ENCODE measurements around the gene B3GNT5.

The B3GNT5 gene

DNA sequence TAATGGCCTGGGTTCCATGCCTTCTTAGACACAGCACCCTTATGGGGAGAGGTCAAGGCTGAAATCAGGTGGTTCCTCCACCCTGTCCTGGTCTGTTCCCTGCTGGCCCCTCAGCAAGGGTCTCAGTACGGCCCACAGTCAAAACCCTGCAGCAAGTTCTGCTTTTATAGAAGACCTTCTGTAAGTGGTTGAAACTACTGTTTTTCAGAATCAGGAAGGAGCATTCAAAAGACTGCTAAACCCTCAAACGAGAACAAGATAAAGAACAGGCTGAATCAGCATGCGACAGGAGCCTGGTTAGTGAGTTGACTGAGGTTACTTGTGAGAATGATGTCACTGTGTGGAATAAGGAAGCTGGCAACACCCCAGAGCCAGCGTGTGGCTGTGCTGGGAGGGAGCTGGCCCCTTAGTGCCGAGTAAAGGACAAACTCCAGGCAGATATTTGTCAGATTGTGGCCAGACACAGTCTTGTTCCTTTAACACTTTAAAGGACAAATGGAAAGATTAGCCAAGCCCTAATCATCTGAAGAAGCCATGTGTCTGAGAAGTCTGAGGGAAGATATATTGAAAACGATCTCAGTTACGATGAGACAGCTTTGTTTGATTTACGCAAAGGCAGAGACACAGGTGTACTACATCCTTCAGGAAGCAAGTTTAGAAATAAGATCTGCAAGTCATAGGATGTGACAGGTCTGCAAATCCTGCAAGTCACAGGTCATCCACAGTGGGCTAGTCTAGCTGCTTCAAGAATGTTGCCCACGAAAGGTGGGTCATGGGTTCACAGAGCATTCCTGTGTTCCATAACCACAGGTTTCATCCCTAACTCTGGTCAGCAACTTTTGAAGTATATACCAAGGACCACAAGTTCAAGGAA is 54.0 kb downstream of the B3GNT5 start (continued):
- TF ChIP-seq, protein P1, sequence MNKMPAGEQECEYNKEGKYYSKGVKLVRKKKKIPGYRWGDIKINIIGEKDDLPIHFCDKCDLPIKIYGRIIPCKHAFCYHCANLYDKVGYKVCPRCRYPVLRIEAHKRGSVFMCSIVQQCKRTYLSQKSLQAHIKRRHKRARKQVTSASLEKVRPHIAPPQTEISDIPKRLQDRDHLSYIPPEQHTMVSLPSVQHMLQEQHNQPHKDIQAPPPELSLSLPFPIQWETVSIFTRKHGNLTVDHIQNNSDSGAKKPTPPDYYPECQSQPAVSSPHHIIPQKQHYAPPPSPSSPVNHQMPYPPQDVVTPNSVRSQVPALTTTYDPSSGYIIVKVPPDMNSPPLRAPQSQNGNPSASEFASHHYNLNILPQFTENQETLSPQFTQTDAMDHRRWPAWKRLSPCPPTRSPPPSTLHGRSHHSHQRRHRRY (tag by site-specific recombination; IDR thresholded peaks at IDR 0.05), result no peak
- no peak for TF ChIP-seq ZNF544 (tag by site-specific recombination; IDR thresholded peaks at IDR 0.05)
- no peak for TF ChIP-seq ZNF561 (tag by site-specific recombination; IDR thresholded peaks at IDR 0.05; ENCODE audit: borderline replicate concordance)
- peak; percentile 77 for TF ChIP-seq ZNF629 (tag by site-specific recombination; IDR thresholded peaks at IDR 0.05)
- no peak for TF ChIP-seq ZNF174 (tag by site-specific recombination; IDR thresholded peaks at IDR 0.05)
- TF ChIP-seq ZNF707 (tag by site-specific recombination; IDR thresholded peaks at IDR 0.05), result no peak
- no peak for TF ChIP-seq SP7 (tag by site-specific recombination; IDR thresholded peaks at IDR 0.05)
- no peak for TF ChIP-seq KLF8 (tag by site-specific recombination; IDR thresholded peaks at IDR 0.05)
- TF ChIP-seq REPIN1 (tag by site-specific recombination; IDR thresholded peaks at IDR 0.05; ENCODE audit: low read depth), result no peak
- peak; percentile 66; the same call in 1 of the 2 replicates for TF ChIP-seq SCRT2 (tag by site-specific recombination; IDR thresholded peaks at IDR 0.05)
- no peak for TF ChIP-seq WT1 (tag by site-specific recombination; IDR thresholded peaks at IDR 0.05)
- TF ChIP-seq ZSCAN23 (tag by site-specific recombination; IDR thresholded peaks at IDR 0.05), result no peak
- no peak for TF ChIP-seq HOXA7 (CRISPR knock-in tag; IDR thresholded peaks at IDR 0.05; ENCODE audit: borderline replicate concordance)
- TF ChIP-seq ZNF239 (tag by site-specific recombination; IDR thresholded peaks at IDR 0.05), result no peak
- TF ChIP-seq ZNF433 (tag by site-specific recombination; IDR thresholded peaks at IDR 0.05; ENCODE audit: low read depth), result no peak
- TF ChIP-seq, protein P2, sequence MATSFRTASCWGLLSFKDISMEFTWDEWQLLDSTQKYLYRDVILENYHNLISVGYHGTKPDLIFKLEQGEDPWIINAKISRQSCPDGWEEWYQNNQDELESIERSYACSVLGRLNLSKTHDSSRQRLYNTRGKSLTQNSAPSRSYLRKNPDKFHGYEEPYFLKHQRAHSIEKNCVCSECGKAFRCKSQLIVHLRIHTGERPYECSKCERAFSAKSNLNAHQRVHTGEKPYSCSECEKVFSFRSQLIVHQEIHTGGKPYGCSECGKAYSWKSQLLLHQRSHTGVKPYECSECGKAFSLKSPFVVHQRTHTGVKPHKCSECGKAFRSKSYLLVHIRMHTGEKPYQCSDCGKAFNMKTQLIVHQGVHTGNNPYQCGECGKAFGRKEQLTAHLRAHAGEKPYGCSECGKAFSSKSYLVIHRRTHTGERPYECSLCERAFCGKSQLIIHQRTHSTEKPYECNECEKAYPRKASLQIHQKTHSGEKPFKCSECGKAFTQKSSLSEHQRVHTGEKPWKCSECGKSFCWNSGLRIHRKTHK (tag by site-specific recombination; IDR thresholded peaks at IDR 0.05), result no peak
- TF ChIP-seq ZNF292 (tag by site-specific recombination; IDR thresholded peaks at IDR 0.05; ENCODE audit: borderline replicate concordance, low read depth), result no peak
- TF ChIP-seq GLIS2 (tag by site-specific recombination; IDR thresholded peaks at IDR 0.05), result peak; percentile 26; the same call in 1 of the 2 replicates
- TF ChIP-seq ZNF391 (tag by site-specific recombination; IDR thresholded peaks at IDR 0.05; ENCODE audit: borderline replicate concordance, low read depth), result no peak
- TF ChIP-seq, protein P3, sequence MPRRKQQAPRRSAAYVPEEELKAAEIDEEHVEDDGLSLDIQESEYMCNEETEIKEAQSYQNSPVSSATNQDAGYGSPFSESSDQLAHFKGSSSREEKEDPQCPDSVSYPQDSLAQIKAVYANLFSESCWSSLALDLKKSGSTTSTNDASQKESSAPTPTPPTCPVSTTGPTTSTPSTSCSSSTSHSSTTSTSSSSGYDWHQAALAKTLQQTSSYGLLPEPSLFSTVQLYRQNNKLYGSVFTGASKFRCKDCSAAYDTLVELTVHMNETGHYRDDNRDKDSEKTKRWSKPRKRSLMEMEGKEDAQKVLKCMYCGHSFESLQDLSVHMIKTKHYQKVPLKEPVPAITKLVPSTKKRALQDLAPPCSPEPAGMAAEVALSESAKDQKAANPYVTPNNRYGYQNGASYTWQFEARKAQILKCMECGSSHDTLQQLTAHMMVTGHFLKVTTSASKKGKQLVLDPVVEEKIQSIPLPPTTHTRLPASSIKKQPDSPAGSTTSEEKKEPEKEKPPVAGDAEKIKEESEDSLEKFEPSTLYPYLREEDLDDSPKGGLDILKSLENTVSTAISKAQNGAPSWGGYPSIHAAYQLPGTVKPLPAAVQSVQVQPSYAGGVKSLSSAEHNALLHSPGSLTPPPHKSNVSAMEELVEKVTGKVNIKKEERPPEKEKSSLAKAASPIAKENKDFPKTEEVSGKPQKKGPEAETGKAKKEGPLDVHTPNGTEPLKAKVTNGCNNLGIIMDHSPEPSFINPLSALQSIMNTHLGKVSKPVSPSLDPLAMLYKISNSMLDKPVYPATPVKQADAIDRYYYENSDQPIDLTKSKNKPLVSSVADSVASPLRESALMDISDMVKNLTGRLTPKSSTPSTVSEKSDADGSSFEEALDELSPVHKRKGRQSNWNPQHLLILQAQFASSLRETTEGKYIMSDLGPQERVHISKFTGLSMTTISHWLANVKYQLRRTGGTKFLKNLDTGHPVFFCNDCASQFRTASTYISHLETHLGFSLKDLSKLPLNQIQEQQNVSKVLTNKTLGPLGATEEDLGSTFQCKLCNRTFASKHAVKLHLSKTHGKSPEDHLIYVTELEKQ (tag by site-specific recombination; IDR thresholded peaks at IDR 0.05; ENCODE audit: borderline replicate concordance), result no peak
- no peak for TF ChIP-seq ZNF555 (tag by site-specific recombination; conservative IDR thresholded peaks at IDR 0.05)
- 0 out of 2 replicates have a peak, but pooled peaks have one; percentile 31 for TF ChIP-seq ZBTB17 (tag by site-specific recombination; IDR thresholded peaks at IDR 0.05)
- TF ChIP-seq, protein P4, sequence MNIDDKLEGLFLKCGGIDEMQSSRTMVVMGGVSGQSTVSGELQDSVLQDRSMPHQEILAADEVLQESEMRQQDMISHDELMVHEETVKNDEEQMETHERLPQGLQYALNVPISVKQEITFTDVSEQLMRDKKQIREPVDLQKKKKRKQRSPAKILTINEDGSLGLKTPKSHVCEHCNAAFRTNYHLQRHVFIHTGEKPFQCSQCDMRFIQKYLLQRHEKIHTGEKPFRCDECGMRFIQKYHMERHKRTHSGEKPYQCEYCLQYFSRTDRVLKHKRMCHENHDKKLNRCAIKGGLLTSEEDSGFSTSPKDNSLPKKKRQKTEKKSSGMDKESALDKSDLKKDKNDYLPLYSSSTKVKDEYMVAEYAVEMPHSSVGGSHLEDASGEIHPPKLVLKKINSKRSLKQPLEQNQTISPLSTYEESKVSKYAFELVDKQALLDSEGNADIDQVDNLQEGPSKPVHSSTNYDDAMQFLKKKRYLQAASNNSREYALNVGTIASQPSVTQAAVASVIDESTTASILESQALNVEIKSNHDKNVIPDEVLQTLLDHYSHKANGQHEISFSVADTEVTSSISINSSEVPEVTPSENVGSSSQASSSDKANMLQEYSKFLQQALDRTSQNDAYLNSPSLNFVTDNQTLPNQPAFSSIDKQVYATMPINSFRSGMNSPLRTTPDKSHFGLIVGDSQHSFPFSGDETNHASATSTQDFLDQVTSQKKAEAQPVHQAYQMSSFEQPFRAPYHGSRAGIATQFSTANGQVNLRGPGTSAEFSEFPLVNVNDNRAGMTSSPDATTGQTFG (tag by site-specific recombination; IDR thresholded peaks at IDR 0.05; ENCODE audit: borderline replicate concordance), result no peak
- no peak for TF ChIP-seq ZNF624 (tag by site-specific recombination; IDR thresholded peaks at IDR 0.05)
- TF ChIP-seq, protein P5, sequence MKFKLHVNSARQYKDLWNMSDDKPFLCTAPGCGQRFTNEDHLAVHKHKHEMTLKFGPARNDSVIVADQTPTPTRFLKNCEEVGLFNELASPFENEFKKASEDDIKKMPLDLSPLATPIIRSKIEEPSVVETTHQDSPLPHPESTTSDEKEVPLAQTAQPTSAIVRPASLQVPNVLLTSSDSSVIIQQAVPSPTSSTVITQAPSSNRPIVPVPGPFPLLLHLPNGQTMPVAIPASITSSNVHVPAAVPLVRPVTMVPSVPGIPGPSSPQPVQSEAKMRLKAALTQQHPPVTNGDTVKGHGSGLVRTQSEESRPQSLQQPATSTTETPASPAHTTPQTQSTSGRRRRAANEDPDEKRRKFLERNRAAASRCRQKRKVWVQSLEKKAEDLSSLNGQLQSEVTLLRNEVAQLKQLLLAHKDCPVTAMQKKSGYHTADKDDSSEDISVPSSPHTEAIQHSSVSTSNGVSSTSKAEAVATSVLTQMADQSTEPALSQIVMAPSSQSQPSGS (tag by site-specific recombination; IDR thresholded peaks at IDR 0.05; ENCODE audit: low read depth), result peak; percentile 54
- TF ChIP-seq ZNF10 (tag by site-specific recombination; IDR thresholded peaks at IDR 0.05), result no peak
- 0 out of 2 replicates have a peak, but pooled peaks have one; percentile 26 for TF ChIP-seq ZNF600 (tag by site-specific recombination; IDR thresholded peaks at IDR 0.05)

Data from HEK293 (cell line).